Lower lobe of right lung (tissue), 2 donors: Measurements from ENCODE around the gene CD101. TPM values are rescaled to one million over a fixed set of nuclear protein-coding genes. Genes with fewer than 3 reads are reported as not detected.

Experiments
- ATAC-seq, 2 donors: fragments of 200-7000 bp; cut with Tn5 transposase; one replicate each; pipeline ENCODE4 v1.9.1; 2020 to 2022; ENCODE audit warnings: mild to moderate bottlenecking in 2 of 2, moderate library complexity in 2 of 2
- DNase-seq: peaks from one replicate; pipeline ENCODE4 v3.0.0-alpha.2; 2020
- H3K27ac ChIP-seq: fragments of 200-600 bp; one replicate; pipeline ENCODE4 v1.8.0; 2022
- H3K27me3 ChIP-seq: fragments of 200-600 bp; one replicate; pipeline ENCODE4 v1.8.0; 2022; ENCODE audit warnings: low read depth
- H3K36me3 ChIP-seq: fragments of 200-600 bp; one replicate; pipeline ENCODE4 v1.8.0; 2022; ENCODE audit warnings: mild to moderate bottlenecking
- H3K4me1 ChIP-seq: fragments of 200-600 bp; one replicate; pipeline ENCODE4 v1.8.0; 2022
- H3K4me3 ChIP-seq: fragments of 200-600 bp; one replicate; pipeline ENCODE4 v1.8.0; 2022; ENCODE audit warnings: mild to moderate bottlenecking
- H3K9me3 ChIP-seq: fragments of 200-600 bp; one replicate; pipeline ENCODE4 v1.8.0; 2022
- intact Hi-C: fragments of 100-400 bp; cut with DNase I; formaldehyde crosslinking; loops from one replicate; pipeline ENCODE4 v1.11.0; 2022
- total RNA-seq: library from RNA; stranded (reverse); fragmentation: NEBNext Ultra II Directional; extraction: Animal tissue kit (Norgen Biotek cat#: 25700); gene quantifications from one replicate; pipeline ENCODE4 v1.2.1, GENCODE V29; 2021
- TF ChIP-seq, protein P1 (sequence below): fragments of 200-600 bp; IDR thresholded peaks from one replicate; pipeline ENCODE4 v1.8.0; 2022; ENCODE audit warnings: antibody characterized with exemption, mild to moderate bottlenecking
- donor health status: DM: no; HTN: yes; CAD: no; lungs with severe emphysema.

Gene CD101
- total RNA-seq, 1 donor from 2014 or later, result 105 TPM

DNA sequence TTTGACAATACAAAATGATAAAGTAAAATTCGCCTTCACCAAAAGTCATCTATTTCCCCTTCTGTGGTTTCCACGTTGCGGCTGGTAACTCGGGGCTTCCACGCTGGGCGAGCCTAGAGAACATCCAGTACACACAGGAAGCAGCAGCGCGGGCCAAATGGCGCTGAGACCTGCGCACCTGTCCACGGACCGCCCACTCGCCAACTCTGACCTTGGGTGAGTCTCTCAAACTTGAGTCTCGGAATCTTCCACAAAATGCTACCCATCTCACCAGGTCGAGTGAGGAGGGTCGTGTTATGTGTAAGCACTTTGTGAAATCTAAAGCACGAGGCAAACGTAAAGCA, 57.7 kb downstream of the CD101 start:
- Histone ChIP-seq H3K36me3 (no peaks in the 10 kb centered on the region), H3K4me1 (peaks cover 16% of the 10 kb centered on the region), H3K9me3 (no peaks in the 10 kb centered on the region), H3K27me3 (no peaks in the 10 kb centered on the region), H3K4me3 (peak overlapping the region; percentile 85), H3K27ac (peak overlapping the region; percentile 79)
- DNase-seq, result peak; percentile 68
- intact Hi-C loops, result loop anchor here (5.0 kb wide), 1 partner anchor 322 kb away; no protein-coding TSS in a partner anchor
- TF ChIP-seq, protein P1, sequence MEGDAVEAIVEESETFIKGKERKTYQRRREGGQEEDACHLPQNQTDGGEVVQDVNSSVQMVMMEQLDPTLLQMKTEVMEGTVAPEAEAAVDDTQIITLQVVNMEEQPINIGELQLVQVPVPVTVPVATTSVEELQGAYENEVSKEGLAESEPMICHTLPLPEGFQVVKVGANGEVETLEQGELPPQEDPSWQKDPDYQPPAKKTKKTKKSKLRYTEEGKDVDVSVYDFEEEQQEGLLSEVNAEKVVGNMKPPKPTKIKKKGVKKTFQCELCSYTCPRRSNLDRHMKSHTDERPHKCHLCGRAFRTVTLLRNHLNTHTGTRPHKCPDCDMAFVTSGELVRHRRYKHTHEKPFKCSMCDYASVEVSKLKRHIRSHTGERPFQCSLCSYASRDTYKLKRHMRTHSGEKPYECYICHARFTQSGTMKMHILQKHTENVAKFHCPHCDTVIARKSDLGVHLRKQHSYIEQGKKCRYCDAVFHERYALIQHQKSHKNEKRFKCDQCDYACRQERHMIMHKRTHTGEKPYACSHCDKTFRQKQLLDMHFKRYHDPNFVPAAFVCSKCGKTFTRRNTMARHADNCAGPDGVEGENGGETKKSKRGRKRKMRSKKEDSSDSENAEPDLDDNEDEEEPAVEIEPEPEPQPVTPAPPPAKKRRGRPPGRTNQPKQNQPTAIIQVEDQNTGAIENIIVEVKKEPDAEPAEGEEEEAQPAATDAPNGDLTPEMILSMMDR, result no peak
- ATAC-seq, result peak; percentile 59 to 71

DNA sequence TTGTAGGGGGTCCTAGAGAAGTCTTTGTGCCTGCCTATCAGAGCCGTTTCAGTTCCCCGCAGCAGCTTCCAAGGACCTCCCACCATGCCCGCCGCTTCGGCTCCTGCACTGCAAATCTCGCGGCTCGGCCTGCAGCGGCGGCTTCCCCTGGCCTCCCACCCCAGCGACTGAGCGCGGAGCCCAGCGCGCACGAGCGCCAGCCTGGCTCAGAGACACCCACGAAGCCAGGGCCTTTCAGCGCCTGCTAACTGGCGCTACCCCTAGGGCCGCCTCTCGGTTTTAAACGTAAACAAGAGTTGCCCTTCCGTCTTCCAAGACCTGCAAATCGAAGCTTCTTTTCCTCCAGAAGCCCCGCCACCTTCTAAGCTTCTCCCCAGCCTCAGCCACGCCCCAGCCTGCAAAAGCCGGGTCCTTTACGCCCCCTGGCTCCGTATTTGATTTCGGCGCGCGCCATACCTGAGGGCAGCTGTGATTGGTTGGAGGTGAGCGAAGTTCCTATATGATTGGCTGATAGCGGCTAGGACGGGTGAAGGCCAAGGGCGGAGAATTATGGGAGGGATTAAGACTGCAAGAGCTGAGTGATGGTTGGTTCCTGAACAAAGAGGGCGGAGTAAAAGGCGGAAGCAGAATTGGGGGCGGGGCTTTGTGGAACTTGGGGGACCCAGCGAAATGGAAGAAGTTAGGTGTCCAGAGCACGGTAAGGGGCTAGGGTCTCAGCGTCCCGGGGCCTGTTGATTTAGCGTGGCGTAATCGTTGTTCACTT, 58.3 kb downstream of the CD101 start, which contains the start of gene TTF2:
TSS of gene TTF2 (plus strand) at position 649 of the 763 bp plus-strand sequence. CDS start at position 670, 21 bp downstream.
- H3K27ac ChIP-seq, result peak within 1 kb of the TSS; percentile 79
- H3K4me3 ChIP-seq, result peak within 1 kb of the TSS; percentile 85
- H3K27me3 ChIP-seq, result no peaks in the 10 kb centered on the region
- no peaks in the 10 kb centered on the region for H3K36me3 ChIP-seq
- H3K4me1 ChIP-seq, result peaks cover 16% of the 10 kb centered on the region
- no peaks in the 10 kb centered on the region for H3K9me3 ChIP-seq
- DNase-seq (peak; percentile 89), ATAC-seq (peak; percentile 99 to 100)
- TF ChIP-seq, protein P1, result peak; percentile 14
- intact Hi-C loops, result loop anchor here (5.0 kb wide), 1 partner anchor 323 kb away; no protein-coding TSS in a partner anchor

DNA sequence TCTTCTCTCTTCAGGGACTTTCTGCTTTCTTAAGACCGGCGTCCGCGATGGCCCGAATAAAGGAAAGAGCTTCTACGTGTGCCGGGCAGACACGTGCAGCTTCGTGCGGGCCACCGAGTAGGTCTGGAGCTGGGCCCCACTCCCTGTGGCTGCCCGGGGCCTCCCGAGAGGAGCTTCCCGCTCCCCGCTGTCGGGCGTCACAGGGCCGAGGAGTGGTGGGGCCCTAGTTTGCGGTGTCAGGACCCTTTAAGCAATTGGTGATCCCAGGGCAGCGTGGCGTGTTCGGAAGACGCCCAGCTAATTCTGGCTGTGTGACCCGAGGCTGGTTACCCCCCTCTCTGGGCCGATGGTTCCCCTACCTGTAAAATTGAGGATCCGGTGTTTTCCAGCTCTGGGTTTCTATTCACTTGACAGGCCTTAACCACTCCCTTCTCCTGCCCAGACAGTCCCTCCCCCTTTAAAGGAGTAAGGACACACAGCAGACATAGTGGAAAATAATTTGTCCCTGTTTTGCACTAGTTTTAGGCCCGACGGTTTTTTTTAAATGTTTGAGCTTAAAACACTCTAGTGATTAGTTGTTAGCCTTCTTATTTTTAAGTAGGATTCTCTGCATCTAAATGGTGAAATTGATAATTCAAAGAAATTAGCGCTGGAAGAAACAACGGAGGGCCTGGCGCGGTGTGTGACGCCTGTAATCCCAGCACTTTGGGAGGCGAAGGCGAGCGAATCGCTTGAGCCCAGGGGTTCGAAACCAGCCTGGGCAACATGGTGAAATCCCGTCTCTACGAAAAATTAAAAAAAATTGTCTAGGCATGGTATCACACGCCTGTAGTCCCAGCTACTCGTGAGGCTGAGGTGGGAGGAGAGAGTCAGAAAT, 59.1 kb downstream of the CD101 start:
- intact Hi-C loops, result no loop called here
- H3K4me3 ChIP-seq, result peak overlapping the region; percentile 85
- peak; percentile 68 to 82 for ATAC-seq
- H3K27me3 ChIP-seq, result no peaks in the 10 kb centered on the region
- H3K27ac ChIP-seq, result peak overlapping the region; percentile 79
- TF ChIP-seq, protein P1, result no peak
- H3K4me1 ChIP-seq, result peaks cover 16% of the 10 kb centered on the region
- no peaks in the 10 kb centered on the region for H3K9me3 ChIP-seq
- DNase-seq, result no peak
- H3K36me3 ChIP-seq, result no peaks in the 10 kb centered on the region

DNA sequence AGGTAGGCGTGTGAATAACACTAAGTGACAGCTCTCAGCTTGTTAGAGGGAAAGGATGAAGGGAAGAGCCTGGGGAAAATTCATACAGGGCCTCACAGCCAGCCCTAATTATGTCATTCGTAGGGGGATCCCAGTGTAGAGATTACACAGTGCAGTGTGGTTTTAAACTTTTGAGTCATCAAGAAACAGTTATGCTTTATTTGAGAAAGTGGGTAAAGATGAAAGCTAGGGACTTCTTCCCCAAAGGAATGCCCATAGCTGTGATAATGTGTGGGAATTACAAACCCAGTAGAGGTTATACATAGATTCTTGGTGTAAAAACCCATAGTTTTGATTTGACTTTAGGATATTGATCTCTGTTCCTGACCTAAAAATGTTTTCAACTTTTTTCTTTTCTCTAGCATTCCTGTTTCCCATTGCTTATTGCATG, 60.4 kb downstream of the CD101 start:
- H3K36me3 ChIP-seq, result no peaks in the 10 kb centered on the region
- ATAC-seq, result no peak
- H3K9me3 ChIP-seq, result no peaks in the 10 kb centered on the region
- no peak overlapping the region for H3K4me3 ChIP-seq
- H3K27ac ChIP-seq, result no peak overlapping the region
- no peak for DNase-seq
- H3K27me3 ChIP-seq, result no peaks in the 10 kb centered on the region
- intact Hi-C loops, result no loop called here
- TF ChIP-seq, protein P1, result no peak
- peaks cover 16% of the 10 kb centered on the region for H3K4me1 ChIP-seq

DNA sequence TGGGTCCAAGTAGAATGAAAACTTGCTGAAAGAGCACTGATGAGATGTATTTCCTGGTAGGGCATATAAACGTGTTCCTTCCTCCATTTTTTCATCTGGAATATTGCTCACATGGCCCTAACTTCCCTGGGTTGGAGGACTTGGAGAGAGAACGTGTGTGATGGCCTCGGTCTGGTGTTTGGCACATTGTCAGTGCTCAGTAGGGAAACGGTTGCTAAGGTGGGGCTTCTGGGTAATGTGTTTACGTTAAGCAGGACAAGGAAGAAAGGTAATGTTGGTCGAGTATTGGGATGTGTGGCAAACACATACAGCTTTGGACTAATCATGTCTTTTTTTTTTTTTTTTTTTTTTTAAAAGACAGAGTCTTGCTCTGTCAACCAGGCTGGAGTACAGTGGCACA, 64.8 kb downstream of the CD101 start:
- DNase-seq (no peak), ATAC-seq (no peak)
- no peak overlapping the region for H3K27ac ChIP-seq
- no peaks in the 10 kb centered on the region for H3K9me3 ChIP-seq
- intact Hi-C loops, result no loop called here
- H3K27me3 ChIP-seq, result no peaks in the 10 kb centered on the region
- TF ChIP-seq, protein P1, result no peak
- H3K4me1 ChIP-seq, result no peaks in the 10 kb centered on the region
- H3K36me3 ChIP-seq, result no peaks in the 10 kb centered on the region
- H3K4me3 ChIP-seq, result no peak overlapping the region
